Adrenal gland (tissue), 5 donors: ENCODE measurements around the gene SIPA1.

Source experiments
- POLR2A ChIP-seq, 2 donors: fragments of 450-650 bp; IDR thresholded peaks; one replicate each; pipeline ENCODE4 v1.6.1; 2017; ENCODE audit warnings: antibody characterized with exemption in 2 of 2, mild to moderate bottlenecking in 2 of 2, moderate library complexity in 1 of 2
- TF ChIP-seq, protein P1 (sequence below), 6 experiments: fragments of 450-650 bp in 4 of 6; fragments of 200-600 bp in 2 of 6; sonication (generic) in 1 of 6; IDR thresholded peaks; 1 replicate in 5 of 6; 2 replicates in 1 of 6; pipeline versions ENCODE4 v1.5.1 to v1.8.0; 2016 to 2021; ENCODE audit warnings: antibody characterized with exemption in 6 of 6, mild to moderate bottlenecking in 2 of 6, moderate library complexity in 1 of 6
- donor health status: DM: no; HTN: no; CAD: no.

- peak; percentile 78 to 90 for TF ChIP-seq POLR2A (IDR thresholded peaks at IDR 0.05)
- TF ChIP-seq, protein P1, sequence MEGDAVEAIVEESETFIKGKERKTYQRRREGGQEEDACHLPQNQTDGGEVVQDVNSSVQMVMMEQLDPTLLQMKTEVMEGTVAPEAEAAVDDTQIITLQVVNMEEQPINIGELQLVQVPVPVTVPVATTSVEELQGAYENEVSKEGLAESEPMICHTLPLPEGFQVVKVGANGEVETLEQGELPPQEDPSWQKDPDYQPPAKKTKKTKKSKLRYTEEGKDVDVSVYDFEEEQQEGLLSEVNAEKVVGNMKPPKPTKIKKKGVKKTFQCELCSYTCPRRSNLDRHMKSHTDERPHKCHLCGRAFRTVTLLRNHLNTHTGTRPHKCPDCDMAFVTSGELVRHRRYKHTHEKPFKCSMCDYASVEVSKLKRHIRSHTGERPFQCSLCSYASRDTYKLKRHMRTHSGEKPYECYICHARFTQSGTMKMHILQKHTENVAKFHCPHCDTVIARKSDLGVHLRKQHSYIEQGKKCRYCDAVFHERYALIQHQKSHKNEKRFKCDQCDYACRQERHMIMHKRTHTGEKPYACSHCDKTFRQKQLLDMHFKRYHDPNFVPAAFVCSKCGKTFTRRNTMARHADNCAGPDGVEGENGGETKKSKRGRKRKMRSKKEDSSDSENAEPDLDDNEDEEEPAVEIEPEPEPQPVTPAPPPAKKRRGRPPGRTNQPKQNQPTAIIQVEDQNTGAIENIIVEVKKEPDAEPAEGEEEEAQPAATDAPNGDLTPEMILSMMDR (IDR thresholded peaks at IDR 0.05), result peak in 2 of 6 experiments; percentile 7 to 27
Measured at GRCh38 chr11:65662799-65663638, 25.1 kb downstream of the SIPA1 start, which contains the start of gene RELA.
